Dendritic cell treated with granulocyte-macrophage colony-stimulating factor and Interleukin-4, amounts not matched to agents 40 ng/mL and 50 ng/mL, for 4 days (primary cell): ENCODE results near the gene HTATSF1.

Source experiments
- H3K27ac Mint-ChIP-seq: one replicate; pipeline ENCODE4 v1.8.0; 2022; ENCODE audit warnings: mild to moderate bottlenecking, mixed read lengths
- H3K27me3 Mint-ChIP-seq: one replicate; pipeline ENCODE4 v1.8.0; 2022; ENCODE audit warnings: mild to moderate bottlenecking, mixed read lengths
- H3K36me3 Mint-ChIP-seq: one replicate; pipeline ENCODE4 v1.8.0; 2022; ENCODE audit warnings: low read depth, mixed read lengths
- H3K4me1 Mint-ChIP-seq: one replicate; pipeline ENCODE4 v1.8.0; 2022; ENCODE audit warnings: low read depth, mixed read lengths
- H3K4me3 Mint-ChIP-seq: one replicate; pipeline ENCODE4 v1.8.0; 2022; ENCODE audit warnings: mild to moderate bottlenecking, moderate library complexity, mixed read lengths
- H3K9me3 Mint-ChIP-seq: one replicate; pipeline ENCODE4 v1.8.0; 2022; ENCODE audit warnings: mixed read lengths
- intact Hi-C: fragments of 100-400 bp; cut with micrococcal nuclease; formaldehyde crosslinking; loops from one replicate; pipeline ENCODE4 v1.15.0; 2022

Gene HTATSF1

DNA sequence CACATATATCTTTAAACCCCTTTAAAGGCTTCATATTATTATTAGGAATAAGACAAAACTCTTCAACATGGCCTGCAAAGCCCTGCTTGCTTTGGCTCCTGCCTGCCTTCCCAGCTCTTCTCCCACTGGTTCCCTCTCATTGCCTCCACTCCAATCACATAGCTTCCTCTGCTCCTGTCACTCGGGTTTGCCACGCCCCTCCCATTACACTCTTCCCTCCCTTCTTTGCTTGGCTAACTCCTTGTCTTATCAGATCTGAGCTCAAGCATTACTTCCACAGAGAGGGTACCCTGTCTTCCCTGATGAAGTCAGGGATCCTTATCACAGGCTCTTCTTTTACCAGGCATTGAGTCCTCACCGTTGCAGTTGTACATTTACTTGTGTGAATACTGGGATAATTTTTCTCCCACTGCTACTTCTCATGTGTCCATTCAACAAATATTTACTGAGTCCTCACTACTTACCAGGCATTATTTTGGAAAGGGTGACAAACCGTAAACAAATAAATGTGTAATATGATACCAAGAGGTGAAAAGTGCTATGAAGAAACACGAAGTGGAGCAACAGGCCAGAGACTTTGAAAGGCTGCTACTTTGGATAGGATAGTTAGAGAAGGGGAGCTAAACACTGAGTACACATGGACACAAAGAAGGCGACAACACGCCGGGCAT lies 31.4 kb downstream of the HTATSF1 start:
- Mint-ChIP-seq H3K9me3 (no peaks in the 10 kb centered on the region), H3K27ac (no peak overlapping the region), H3K36me3 (no peaks in the 10 kb centered on the region), H3K27me3 (no peaks in the 10 kb centered on the region), H3K4me1 (no peaks in the 10 kb centered on the region), H3K4me3 (no peak overlapping the region)
- intact Hi-C loops = no loop called here

DNA sequence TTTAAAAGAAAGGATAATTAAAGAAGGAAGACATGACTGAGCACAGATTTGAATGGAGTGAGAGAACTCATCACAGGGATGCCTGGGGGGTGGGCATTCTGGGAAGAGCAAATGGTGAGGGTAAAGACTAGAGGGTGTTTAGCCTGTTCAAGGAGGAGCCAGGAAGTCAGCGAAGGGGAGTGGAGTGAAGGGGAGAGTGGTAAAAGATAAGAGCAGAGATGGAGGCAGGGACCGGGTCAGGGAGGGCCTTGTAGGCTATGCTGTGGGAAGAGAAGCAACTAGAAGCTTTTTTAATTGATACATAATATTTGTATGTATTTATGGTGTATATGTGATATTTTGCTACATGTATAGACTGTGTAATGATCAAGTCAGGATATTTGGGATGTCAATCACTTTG lies 32.4 kb downstream of the HTATSF1 start:
- intact Hi-C loops = no loop called here
- H3K27me3 Mint-ChIP-seq = no peaks in the 10 kb centered on the region
- no peak overlapping the region for H3K27ac Mint-ChIP-seq
- H3K4me1 Mint-ChIP-seq = no peaks in the 10 kb centered on the region
- H3K9me3 Mint-ChIP-seq = no peaks in the 10 kb centered on the region
- H3K36me3 Mint-ChIP-seq = no peaks in the 10 kb centered on the region
- no peak overlapping the region for H3K4me3 Mint-ChIP-seq

DNA sequence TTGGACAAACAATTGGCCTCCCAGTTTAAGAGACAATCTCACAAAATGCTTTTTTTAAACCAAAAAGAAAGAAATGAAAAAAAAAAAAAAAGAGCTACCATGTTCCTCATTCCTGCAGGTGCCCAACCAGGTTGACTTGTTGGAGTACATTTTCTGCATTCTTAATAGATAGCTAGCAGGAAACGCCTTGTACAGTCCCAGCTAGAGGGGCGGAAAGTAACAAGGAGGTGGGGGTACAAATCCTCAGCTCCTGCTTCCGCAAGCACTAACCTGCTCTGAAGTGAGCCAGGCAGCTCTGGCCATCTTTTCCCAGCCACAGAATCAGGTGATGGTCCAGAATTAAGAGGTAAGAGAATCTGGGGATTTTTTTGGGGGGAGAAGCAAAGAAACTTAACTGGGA lies 34.6 kb downstream of the HTATSF1 start, which contains the start of gene VGLL1:
VGLL1 (plus strand) TSS at position 265 of the 400 bp plus-strand sequence. CDS start 3,806 bp downstream, outside the sequence.
- no peaks in the 10 kb centered on the region for H3K36me3 Mint-ChIP-seq
- no peaks in the 10 kb centered on the region for H3K4me1 Mint-ChIP-seq
- H3K27ac Mint-ChIP-seq = no peak within 1 kb of the TSS
- no peak within 1 kb of the TSS for H3K4me3 Mint-ChIP-seq
- no peaks in the 10 kb centered on the region for H3K27me3 Mint-ChIP-seq
- intact Hi-C loops = no loop called here
- no peaks in the 10 kb centered on the region for H3K9me3 Mint-ChIP-seq

DNA sequence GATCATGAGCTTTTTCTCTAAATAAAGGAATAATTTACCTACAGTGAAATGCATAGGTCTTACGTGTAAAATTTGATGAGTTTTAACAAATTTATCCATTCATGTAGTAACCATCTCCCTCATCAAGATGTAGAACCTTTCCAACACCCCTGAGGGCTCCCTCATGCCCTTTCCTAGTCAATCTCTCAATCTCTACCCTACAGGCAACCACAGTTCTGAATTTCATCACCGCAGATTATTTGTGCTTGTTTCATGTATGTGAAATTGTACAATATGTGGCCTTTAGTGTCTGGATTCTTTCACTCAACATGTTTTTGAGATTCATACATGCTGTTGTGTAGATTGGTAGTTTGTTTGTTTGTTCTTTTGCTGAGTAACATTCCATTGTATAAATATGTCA lies 36.7 kb downstream of the HTATSF1 start:
- intact Hi-C loops = no loop called here

DNA sequence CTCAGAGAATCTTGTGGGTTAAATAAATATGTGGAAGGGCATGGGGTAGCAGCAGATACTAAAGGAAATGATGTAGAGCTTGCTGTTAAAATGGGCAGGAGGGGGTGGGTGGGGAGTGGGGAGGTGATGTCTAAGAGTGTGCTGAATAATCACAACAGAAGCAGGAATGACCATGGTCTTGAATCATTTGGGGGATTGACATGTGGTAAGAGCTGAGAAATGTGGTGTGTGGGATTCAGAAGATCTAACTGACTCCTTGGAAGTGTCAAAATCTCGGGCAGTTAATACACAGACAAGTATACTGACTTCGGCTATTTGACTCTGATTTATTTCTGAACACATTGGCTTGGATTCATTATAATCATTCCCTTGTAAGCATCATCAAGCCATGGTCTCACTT lies 41.4 kb downstream of the HTATSF1 start:
- Mint-ChIP-seq H3K4me3 (no peak overlapping the region), H3K9me3 (no peaks in the 10 kb centered on the region)

More for the DNA sequence above, 36.7 kb downstream of the HTATSF1 start:
- Mint-ChIP-seq H3K27ac (no peak overlapping the region), H3K4me3 (no peak overlapping the region), H3K27me3 (no peaks in the 10 kb centered on the region), H3K4me1 (no peaks in the 10 kb centered on the region), H3K36me3 (no peaks in the 10 kb centered on the region), H3K9me3 (no peaks in the 10 kb centered on the region)

DNA sequence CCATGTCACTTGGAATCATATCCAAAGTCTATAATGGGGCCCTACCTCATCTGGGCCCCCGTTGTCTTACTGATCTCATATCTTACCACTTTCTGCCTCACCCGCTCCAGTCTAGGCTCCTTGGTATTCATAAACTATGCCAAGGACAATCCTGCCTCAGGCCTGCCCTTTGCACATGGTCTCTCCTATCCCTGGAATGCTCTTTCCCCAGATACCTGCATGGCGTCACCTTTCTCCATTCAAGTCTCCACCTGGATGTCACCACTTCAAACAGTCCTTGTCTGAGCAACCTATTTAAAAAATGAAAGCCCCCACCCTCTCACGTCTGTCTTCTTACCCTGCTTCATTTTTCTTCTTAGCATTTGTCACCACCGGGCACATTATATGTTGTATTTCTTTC lies 42.8 kb downstream of the HTATSF1 start:
- H3K36me3 Mint-ChIP-seq = no peaks in the 10 kb centered on the region
- no peaks in the 10 kb centered on the region for H3K9me3 Mint-ChIP-seq
- H3K4me1 Mint-ChIP-seq = no peaks in the 10 kb centered on the region
- intact Hi-C loops = no loop called here
- H3K27ac Mint-ChIP-seq = no peak overlapping the region
- H3K4me3 Mint-ChIP-seq = no peak overlapping the region
- H3K27me3 Mint-ChIP-seq = no peaks in the 10 kb centered on the region

More for the DNA sequence above, 41.4 kb downstream of the HTATSF1 start:
- Mint-ChIP-seq H3K4me1 (no peaks in the 10 kb centered on the region), H3K27me3 (no peaks in the 10 kb centered on the region), H3K27ac (no peak overlapping the region), H3K36me3 (no peaks in the 10 kb centered on the region)
- intact Hi-C loops = no loop called here

DNA sequence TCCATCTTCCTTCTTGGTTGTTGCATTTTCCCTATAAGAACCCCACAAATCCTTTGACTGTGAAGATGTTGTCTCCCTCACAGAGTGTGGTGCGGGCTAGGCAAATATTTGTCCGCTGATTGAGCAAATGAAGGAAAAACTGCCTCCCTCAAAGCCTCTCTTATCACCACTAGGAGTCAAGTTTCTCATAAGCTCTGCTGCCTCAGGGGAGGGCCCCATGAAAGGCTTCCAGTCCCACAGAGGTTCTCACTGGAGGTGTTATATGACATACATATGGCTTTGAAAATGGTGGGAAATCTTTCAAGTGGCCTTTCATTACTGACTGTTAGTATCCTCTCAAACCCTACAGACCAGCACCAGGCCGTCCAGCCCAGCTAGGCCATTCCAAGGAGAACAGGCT lies 43.9 kb downstream of the HTATSF1 start:
- intact Hi-C loops = no loop called here
- Mint-ChIP-seq H3K36me3 (no peaks in the 10 kb centered on the region), H3K27me3 (no peaks in the 10 kb centered on the region), H3K4me1 (no peaks in the 10 kb centered on the region), H3K9me3 (no peaks in the 10 kb centered on the region), H3K4me3 (no peak overlapping the region), H3K27ac (no peak overlapping the region)

DNA sequence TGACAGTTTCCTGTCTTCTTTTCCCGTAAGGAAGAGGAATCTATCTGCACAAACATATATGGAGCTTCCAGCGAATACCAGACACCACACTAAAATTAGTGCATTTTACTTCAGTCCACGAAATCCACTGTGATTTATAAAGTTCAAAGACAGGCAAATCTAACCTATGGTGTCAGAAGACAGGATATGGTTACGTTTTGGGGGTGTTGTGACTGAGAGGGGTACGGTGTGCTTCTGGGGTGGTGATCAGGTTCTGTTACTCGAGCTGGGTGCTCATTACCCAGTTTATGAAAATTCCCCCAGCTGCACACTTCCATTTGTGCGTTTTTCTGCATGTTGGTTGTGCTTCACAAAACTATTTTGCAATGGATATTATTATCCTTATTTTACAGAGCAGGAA lies 44.9 kb downstream of the HTATSF1 start:
- Mint-ChIP-seq H3K27ac (no peak overlapping the region), H3K4me1 (no peaks in the 10 kb centered on the region), H3K36me3 (no peaks in the 10 kb centered on the region), H3K27me3 (no peaks in the 10 kb centered on the region), H3K9me3 (no peaks in the 10 kb centered on the region), H3K4me3 (no peak overlapping the region)
- intact Hi-C loops = no loop called here

DNA sequence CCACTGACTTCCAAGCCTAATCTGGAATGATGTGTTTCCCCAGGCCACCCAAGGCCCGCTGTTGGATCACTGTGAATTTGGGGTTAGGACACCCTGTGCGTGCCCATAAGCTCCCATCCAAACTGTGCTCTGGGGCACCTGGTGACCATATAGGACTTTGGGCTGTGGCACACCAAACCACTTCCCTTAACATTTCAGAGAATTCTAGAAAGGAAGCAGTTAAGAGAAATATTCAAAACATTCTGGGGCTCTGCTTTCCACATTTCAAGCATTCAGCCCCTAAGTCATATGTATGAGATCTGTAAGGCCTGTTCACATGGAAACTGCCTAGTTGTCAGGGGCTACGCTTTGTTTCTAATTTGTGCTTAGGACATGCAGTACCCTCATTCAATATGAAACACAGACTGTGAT lies 49.0 kb downstream of the HTATSF1 start:
- no peaks in the 10 kb centered on the region for H3K4me1 Mint-ChIP-seq
- no peak overlapping the region for H3K27ac Mint-ChIP-seq
- H3K4me3 Mint-ChIP-seq = no peak overlapping the region
- H3K9me3 Mint-ChIP-seq = no peaks in the 10 kb centered on the region
- no peaks in the 10 kb centered on the region for H3K27me3 Mint-ChIP-seq
- H3K36me3 Mint-ChIP-seq = no peaks in the 10 kb centered on the region
- intact Hi-C loops = no loop called here

DNA sequence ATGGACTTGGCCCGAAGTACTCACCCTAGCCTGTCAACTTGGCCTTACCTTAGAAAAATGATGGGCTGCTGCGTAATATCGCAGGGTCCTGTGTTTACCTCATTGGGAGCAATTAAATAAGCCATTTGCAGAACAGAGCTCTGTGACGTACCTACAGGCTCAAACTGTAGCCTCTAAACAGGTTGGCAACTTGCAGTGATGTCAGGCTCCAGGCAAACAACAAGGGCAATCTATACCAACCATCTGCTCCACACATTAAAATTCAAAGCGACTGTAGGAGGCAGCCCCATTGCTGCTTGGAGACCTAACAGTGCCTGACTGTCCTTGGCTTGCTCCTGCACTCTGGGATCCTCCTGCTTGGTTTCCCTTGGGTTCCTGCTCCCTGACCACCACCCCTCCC lies 51.8 kb downstream of the HTATSF1 start:
- Mint-ChIP-seq H3K27ac (no peak overlapping the region), H3K36me3 (no peaks in the 10 kb centered on the region), H3K4me1 (no peaks in the 10 kb centered on the region), H3K9me3 (no peaks in the 10 kb centered on the region), H3K4me3 (no peak overlapping the region), H3K27me3 (no peaks in the 10 kb centered on the region)
- intact Hi-C loops = no loop called here

DNA sequence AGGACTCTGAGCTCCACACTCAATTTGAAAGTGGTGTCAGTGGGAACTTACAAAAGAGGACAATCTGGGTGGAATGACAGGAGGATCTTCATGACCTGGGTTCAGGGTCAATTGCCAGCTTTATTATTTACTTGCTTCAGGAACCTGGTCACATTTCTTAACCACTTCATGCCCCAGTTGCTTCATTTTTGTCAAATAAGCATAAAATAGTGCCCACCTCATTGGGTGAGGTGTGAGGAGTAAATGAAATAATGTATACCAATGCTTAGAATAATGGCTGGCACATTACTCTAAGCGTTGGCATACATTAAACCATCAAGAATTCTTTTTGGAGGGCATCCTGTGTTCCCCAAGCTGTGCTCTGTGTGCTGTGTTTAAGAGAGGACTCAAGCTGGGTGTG lies 54.0 kb downstream of the HTATSF1 start:
- no peak overlapping the region for H3K27ac Mint-ChIP-seq
- intact Hi-C loops = no loop called here
- H3K36me3 Mint-ChIP-seq = no peaks in the 10 kb centered on the region
- no peak overlapping the region for H3K4me3 Mint-ChIP-seq
- H3K9me3 Mint-ChIP-seq = no peaks in the 10 kb centered on the region
- no peaks in the 10 kb centered on the region for H3K4me1 Mint-ChIP-seq
- no peaks in the 10 kb centered on the region for H3K27me3 Mint-ChIP-seq

DNA sequence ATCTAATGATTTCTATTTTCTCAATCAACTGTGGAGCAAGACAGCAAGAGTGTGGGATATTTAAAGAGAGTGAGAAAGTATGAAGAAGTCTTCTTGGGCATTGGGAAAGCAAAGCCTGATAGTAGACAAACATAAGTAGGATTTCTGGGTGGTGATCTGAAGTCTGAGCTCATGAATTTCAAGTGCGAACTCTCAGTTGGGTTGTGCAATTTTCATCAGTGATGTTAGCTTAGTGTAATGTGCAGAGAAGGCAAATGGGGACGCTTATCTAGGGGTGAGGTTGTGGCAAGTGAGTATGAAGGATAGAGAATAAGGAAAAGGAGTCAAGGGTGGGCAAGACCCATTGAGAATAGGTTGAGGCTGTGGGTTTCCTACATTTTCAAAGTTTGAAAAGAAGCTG lies 58.3 kb downstream of the HTATSF1 start:
- intact Hi-C loops = no loop called here
- Mint-ChIP-seq H3K27me3 (no peaks in the 10 kb centered on the region), H3K27ac (no peak overlapping the region), H3K9me3 (no peaks in the 10 kb centered on the region), H3K4me3 (no peak overlapping the region), H3K36me3 (no peaks in the 10 kb centered on the region), H3K4me1 (no peaks in the 10 kb centered on the region)
